Smooth muscle cell (in vitro differentiated cells): Measurements from ENCODE around the gene STK38L. TPM values are rescaled to one million over a fixed set of nuclear protein-coding genes. Genes with fewer than 3 reads are reported as not detected.

Experiments used
- DNase-seq: peaks from one replicate; lab custom pipeline; 2025; ENCODE audit not compliant: unreplicated experiment; lab: John Stamatoyannopoulos, UW
- H2AFZ ChIP-seq: fragments of 200-600 bp; sonication (generic); 2 replicates; pipeline ENCODE4 v1.6.0; 2016; ENCODE audit warnings: antibody characterized with exemption, low read depth, mild to moderate bottlenecking
- H3F3A ChIP-seq: fragments of 200-600 bp; sonication (generic); 2 replicates; pipeline ENCODE4 v1.6.0; 2017; ENCODE audit warnings: antibody characterized with exemption, low read depth
- H3K27ac ChIP-seq: fragments of 200-600 bp; sonication (generic); 2 replicates; pipeline ENCODE4 v1.5.1; 2016; ENCODE audit warnings: low read depth, mild to moderate bottlenecking
- H3K27me3 ChIP-seq: fragments of 200-600 bp; sonication (generic); 2 replicates; pipeline ENCODE4 v1.6.1; 2016; ENCODE audit warnings: low read depth, mild to moderate bottlenecking
- H3K36me3 ChIP-seq: fragments of 200-600 bp; sonication (generic); 2 replicates; pipeline ENCODE4 v1.5.1; 2016; ENCODE audit warnings: low read depth
- H3K4me1 ChIP-seq: fragments of 200-600 bp; sonication (generic); 2 replicates; pipeline ENCODE4 v1.5.1; 2016; ENCODE audit warnings: low read depth
- H3K4me2 ChIP-seq: fragments of 200-600 bp; sonication (generic); 2 replicates; pipeline ENCODE4 v1.6.0; 2016; ENCODE audit warnings: mild to moderate bottlenecking
- H3K4me3 ChIP-seq: fragments of 200-600 bp; sonication (generic); 2 replicates; pipeline ENCODE4 v1.5.1; 2016; ENCODE audit warnings: mild to moderate bottlenecking
- H3K79me2 ChIP-seq: fragments of 200-600 bp; sonication (generic); 2 replicates; pipeline ENCODE4 v1.6.0; 2016; ENCODE audit warnings: low read depth, mild to moderate bottlenecking
- H3K9ac ChIP-seq: fragments of 200-600 bp; sonication (generic); 2 replicates; pipeline ENCODE4 v1.6.0; 2016; ENCODE audit warnings: low read depth
- H3K9me3 ChIP-seq: fragments of 200-600 bp; sonication (generic); replicated peaks from 2 replicates; pipeline ENCODE4 v1.5.1; 2016; ENCODE audit warnings: low read depth
- H4K20me1 ChIP-seq: fragments of 200-600 bp; sonication (generic); 2 replicates; pipeline ENCODE4 v1.6.0; 2016; ENCODE audit warnings: low read depth
- CTCF ChIP-seq: fragments of 200-600 bp; sonication (generic); IDR thresholded peaks from 2 replicates; pipeline ENCODE4 v1.5.1; 2017; ENCODE audit warnings: borderline replicate concordance, mild to moderate bottlenecking, antibody characterized with exemption; ENCODE audit not compliant: insufficient read depth, poor library complexity, severe bottlenecking
- WGBS: methylation state at CpG from one replicate; pipeline ENCODE4 v1.1.7; 2016; ENCODE audit warnings: low lambda C conversion rate; 5-methylcytosine and 5-hydroxymethylcytosine counted together
- polyA plus RNA-seq: library from polyadenylated mRNA; unstranded; fragments of >200 nt; fragmentation: Nextera tagmentation; extraction: Ambion mirVana; gene quantifications from 2 replicates; pipeline ENCODE4 v1.2.1, GENCODE V29; 2016
- total RNA-seq: library from RNA; depleted of rRNA; stranded (reverse); fragments of >200 nt; gene quantifications from 2 replicates; pipeline ENCODE4 v1.2.3, GENCODE V29; 2014

The STK38L gene
- total and polyA plus RNA-seq, 2 experiments from 2014 or later, result 57.8 to 190 TPM

- peaks cover 14% of the 10 kb centered on the region for H3K4me1 ChIP-seq
- H3K4me3 ChIP-seq, result peak overlapping the region; percentile 82
- WGBS, result 2% methylated on average over 18 of the region's 18 CpGs
- H2AFZ ChIP-seq, result no peak overlapping the region
- H3K79me2 ChIP-seq, result peaks cover 57% of the 10 kb centered on the region
- peak overlapping the region; percentile 96 for H3K9ac ChIP-seq
- peaks cover 49% of the 10 kb centered on the region for H4K20me1 ChIP-seq
- no peaks in the 10 kb centered on the region for H3K9me3 ChIP-seq
- H3K27me3 ChIP-seq, result no peaks in the 10 kb centered on the region
- H3K36me3 ChIP-seq, result no peaks in the 10 kb centered on the region
- DNase-seq, result no peak
- H3K27ac ChIP-seq, result peak overlapping the region; percentile 80
- H3K4me2 ChIP-seq, result peak overlapping the region; percentile 88
- H3F3A ChIP-seq, result peaks cover 3% of the 10 kb centered on the region
- TF ChIP-seq CTCF, result peak; percentile 0
These were observed 803 bp downstream of the STK38L start for GRCh38 chr12:27244689-27245488.

DNA sequence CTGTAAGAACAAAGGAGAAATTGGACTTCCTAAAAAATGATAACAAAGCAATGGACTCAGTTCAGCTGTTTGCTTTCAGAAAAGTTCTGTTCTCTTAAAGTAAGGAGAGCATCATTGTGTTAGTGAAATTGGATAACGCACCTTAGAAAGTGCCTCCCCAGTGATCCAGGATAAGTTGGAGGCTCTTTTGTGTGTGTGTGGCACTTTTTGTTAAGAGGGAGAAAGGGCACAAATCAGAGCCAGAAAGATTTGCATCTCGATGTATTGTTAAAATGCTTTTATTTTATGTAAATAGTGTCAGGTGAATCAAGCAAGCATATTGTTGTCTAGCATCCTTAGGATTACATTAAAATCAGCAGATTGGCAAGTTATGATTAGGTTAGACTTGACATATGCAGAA is 2.1 kb downstream of the STK38L start:
- no peak for DNase-seq
- Histone ChIP-seq H3K9me3 (no peaks in the 10 kb centered on the region), H3K36me3 (no peaks in the 10 kb centered on the region), H3K79me2 (peaks cover 70% of the 10 kb centered on the region), H2AFZ (no peak overlapping the region), H3K4me3 (peak overlapping the region; percentile 82), H3K27me3 (no peaks in the 10 kb centered on the region), H3F3A (no peaks in the 10 kb centered on the region), H3K9ac (peak overlapping the region; percentile 96), H3K4me2 (peak overlapping the region; percentile 88), H4K20me1 (peaks cover 61% of the 10 kb centered on the region), H3K27ac (peak overlapping the region; percentile 80), H3K4me1 (peaks cover 16% of the 10 kb centered on the region)
- TF ChIP-seq CTCF, result no peak
- WGBS, result 64% methylated on average over 2 of the region's 2 CpGs

DNA sequence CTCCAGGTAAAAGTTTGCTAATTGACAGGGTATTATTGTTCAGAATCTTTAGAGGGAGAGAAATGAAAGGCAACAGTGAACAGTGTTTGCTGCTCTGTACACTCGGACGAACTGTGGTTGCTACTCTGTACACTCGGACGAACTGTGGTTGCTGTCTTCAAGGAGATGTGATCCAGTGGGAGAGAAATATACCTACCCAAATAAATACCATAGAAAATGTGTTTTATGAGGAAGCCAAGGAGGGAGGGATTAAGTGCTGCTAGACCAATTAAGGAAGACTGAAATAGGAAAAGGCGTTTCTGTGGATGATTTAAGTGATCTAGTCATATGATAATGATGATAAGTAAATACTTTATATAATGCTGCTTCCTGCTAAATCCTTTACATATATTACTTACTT is 2.7 kb downstream of the STK38L start:
- H3K4me3 ChIP-seq, result peak overlapping the region; percentile 82
- H3K36me3 ChIP-seq, result no peaks in the 10 kb centered on the region
- peaks cover 17% of the 10 kb centered on the region for H3K4me1 ChIP-seq
- H3K4me2 ChIP-seq, result peak overlapping the region; percentile 88
- no peak for TF ChIP-seq CTCF
- H3K27ac ChIP-seq, result peak overlapping the region; percentile 80
- no peak for DNase-seq
- no peaks in the 10 kb centered on the region for H3K27me3 ChIP-seq
- H4K20me1 ChIP-seq, result peaks cover 67% of the 10 kb centered on the region
- H3K79me2 ChIP-seq, result peaks cover 76% of the 10 kb centered on the region
- H3K9me3 ChIP-seq, result no peaks in the 10 kb centered on the region
- peak overlapping the region; percentile 96 for H3K9ac ChIP-seq
- 31% methylated on average over 5 of the region's 5 CpGs for WGBS
- H3F3A ChIP-seq, result no peaks in the 10 kb centered on the region
- no peak overlapping the region for H2AFZ ChIP-seq
